EL (cell line): Measurements from ENCODE around the gene THAP11.

Source experiments
- DNase-seq: peaks from one replicate; pipeline ENCODE4 v3.0.0-alpha.2; 2016

THAP11 gene

GRCh38 chr16:67841816-67842508, at the start of gene THAP11:
Gene THAP11 (plus strand): TSS chr16:67842320. CDS start chr16:67842555, 235 bp downstream.
- peak; percentile 94 for DNase-seq

GRCh38 chr16:67796099-67796718, 45.9 kb upstream of the THAP11 start:
- DNase-seq, result no peak

- no peak for DNase-seq
Observed at GRCh38 chr16:67800338-67800926, 41.7 kb upstream of the THAP11 start.

GRCh38 chr16:67801241-67801640, 40.9 kb upstream of the THAP11 start:
- DNase-seq, result no peak

- no peak for DNase-seq
Observed at GRCh38 chr16:67801883-67802282, 40.2 kb upstream of the THAP11 start.

GRCh38 chr16:67803894-67804293, 38.2 kb upstream of the THAP11 start:
- DNase-seq, result no peak

GRCh38 chr16:67804853-67805542, 37.1 kb upstream of the THAP11 start:
- no peak for DNase-seq

- no peak for DNase-seq
Observed at GRCh38 chr16:67805718-67806427, 36.2 kb upstream of the THAP11 start.

- DNase-seq, result peak; percentile 100
Observed at GRCh38 chr16:67806428-67807147, 35.5 kb upstream of the THAP11 start, which contains the start of the genes RANBP10 and TSNAXIP1. Gene RANBP10 (minus strand): TSS chr16:67806560. CDS start chr16:67806536, 24 bp downstream. Gene TSNAXIP1 (plus strand): TSS chr16:67806889. CDS start chr16:67807150, 261 bp downstream.

GRCh38 chr16:67807148-67807682, 34.9 kb upstream of the THAP11 start:
- no peak for DNase-seq

- DNase-seq, result no peak
Observed at GRCh38 chr16:67811899-67812298, 30.2 kb upstream of the THAP11 start.

GRCh38 chr16:67814567-67814966, 27.6 kb upstream of the THAP11 start:
- no peak for DNase-seq

- no peak for DNase-seq
Observed at GRCh38 chr16:67820608-67821259, 21.4 kb upstream of the THAP11 start.

GRCh38 chr16:67822511-67822910, 19.6 kb upstream of the THAP11 start:
- DNase-seq, result peak; percentile 69

GRCh38 chr16:67825119-67825518, 17.0 kb upstream of the THAP11 start:
- DNase-seq, result no peak

- no peak for DNase-seq
Observed at GRCh38 chr16:67825906-67826305, 16.2 kb upstream of the THAP11 start.

- no peak for DNase-seq
Observed at GRCh38 chr16:67828651-67829050, 13.5 kb upstream of the THAP11 start.

GRCh38 chr16:67833030-67833414, 9.1 kb upstream of the THAP11 start:
- DNase-seq, result peak; percentile 84

GRCh38 chr16:67833415-67834241, 8.5 kb upstream of the THAP11 start:
- DNase-seq, result peak; percentile 89

- no peak for DNase-seq
Observed at GRCh38 chr16:67834242-67834614, 7.9 kb upstream of the THAP11 start.
